ENCODE data around the gene BPGM.
"Not testable (repeated sequence)": the region's sequence is repeated elsewhere in the genome, so short reads cannot be mapped to it uniquely, and the experiment has no call there.

The BPGM gene

GRCh38 chr7:134667899-134668298 is 21.2 kb downstream of the BPGM start:
- DNase-seq: no peak

GRCh38 chr7:134669388-134669787 is 22.7 kb downstream of the BPGM start:
- DNase-seq: peak; percentile 12

- DNase-seq: peak; percentile 68
Measured at GRCh38 chr7:134669845-134670373, 23.3 kb downstream of the BPGM start.

GRCh38 chr7:134671609-134672008 is 25.0 kb downstream of the BPGM start:
- no peak for DNase-seq

GRCh38 chr7:134674424-134674823 is 27.8 kb downstream of the BPGM start:
- no peak for DNase-seq

GRCh38 chr7:134676743-134677142 is 30.1 kb downstream of the BPGM start:
- peak; percentile 52 for DNase-seq

GRCh38 chr7:134678115-134678514 is 31.5 kb downstream of the BPGM start:
- no peak for DNase-seq

- DNase-seq: no peak
Measured at GRCh38 chr7:134679006-134679405, 32.4 kb downstream of the BPGM start.

GRCh38 chr7:134684165-134684564 is 37.5 kb downstream of the BPGM start:
- no peak for DNase-seq

- no peak for DNase-seq
Measured at GRCh38 chr7:134685250-134685649, 38.6 kb downstream of the BPGM start.

GRCh38 chr7:134686786-134687185 is 40.1 kb downstream of the BPGM start:
- no peak for DNase-seq

- not testable (repeated sequence) for DNase-seq
Measured at GRCh38 chr7:134689550-134689949, 42.9 kb downstream of the BPGM start.

- DNase-seq: no peak
Measured at GRCh38 chr7:134690016-134690415, 43.4 kb downstream of the BPGM start.

GRCh38 chr7:134690614-134691504 is 44.2 kb downstream of the BPGM start:
- DNase-seq: no peak

- no peak for DNase-seq
Measured at GRCh38 chr7:134691546-134692343, 45.1 kb downstream of the BPGM start.

- DNase-seq: no peak
Measured at GRCh38 chr7:134692344-134692705, 45.7 kb downstream of the BPGM start.

- no peak for DNase-seq
Measured at GRCh38 chr7:134693256-134693655, 46.6 kb downstream of the BPGM start.

GRCh38 chr7:134694299-134694698 is 47.6 kb downstream of the BPGM start:
- DNase-seq: no peak

GRCh38 chr7:134694767-134695166 is 48.1 kb downstream of the BPGM start:
- no peak for DNase-seq

GRCh38 chr7:134695321-134695860 is 48.7 kb downstream of the BPGM start:
- DNase-seq: no peak

- no peak for DNase-seq
Measured at GRCh38 chr7:134696261-134696660, 49.6 kb downstream of the BPGM start.

GRCh38 chr7:134697205-134697886 is 50.7 kb downstream of the BPGM start:
- DNase-seq: no peak

GRCh38 chr7:134698481-134698880 is 51.8 kb downstream of the BPGM start:
- no peak for DNase-seq
